Endometrial microvascular endothelial cells (primary cell): Measurements from ENCODE around the gene EXOG. TPM values are rescaled to one million over a fixed set of nuclear protein-coding genes. Genes with fewer than 3 reads are reported as not detected.

ENCODE experiments used
- in situ Hi-C: cut with HindIII; loops from 2 replicates; pipeline ENCODE4 v1.10.0; 2017; ENCODE audit warnings: low sequenced_read_pairs, low pct_unique_long_range_greater_than_20kb; ENCODE audit errors: inconsistent ontology term
- total RNA-seq: library from RNA; depleted of rRNA; stranded (reverse); fragments of >200 nt; gene quantifications from one replicate; pipeline ENCODE4 v1.2.3, GENCODE V29; 2015; ENCODE audit errors: inconsistent ontology term

Gene EXOG
- total RNA-seq, 1 donor from 2014 or later, result 14.7 TPM

- in situ Hi-C loops, result no loop called here
These were observed 24.8 kb upstream of the EXOG start for GRCh38 chr3:38471260-38471857.

GRCh38 chr3:38472342-38472741 is 23.8 kb upstream of the EXOG start:
- in situ Hi-C loops, result no loop called here

GRCh38 chr3:38473229-38473628 is 22.9 kb upstream of the EXOG start:
- in situ Hi-C loops, result no loop called here

GRCh38 chr3:38474928-38475605 is 21.1 kb upstream of the EXOG start:
- in situ Hi-C loops, result no loop called here

GRCh38 chr3:38475716-38476115 is 20.4 kb upstream of the EXOG start:
- in situ Hi-C loops, result no loop called here

- in situ Hi-C loops, result no loop called here
These were observed 19.9 kb upstream of the EXOG start for GRCh38 chr3:38476157-38476756.

- in situ Hi-C loops, result no loop called here
These were observed 18.9 kb upstream of the EXOG start for GRCh38 chr3:38477057-38477820.

GRCh38 chr3:38477839-38478450 is 18.2 kb upstream of the EXOG start:
- in situ Hi-C loops, result no loop called here

- in situ Hi-C loops, result no loop called here
These were observed 17.2 kb upstream of the EXOG start for GRCh38 chr3:38478901-38479300.

GRCh38 chr3:38479431-38480092 is 16.6 kb upstream of the EXOG start:
- in situ Hi-C loops, result no loop called here

- in situ Hi-C loops, result no loop called here
These were observed 16.1 kb upstream of the EXOG start for GRCh38 chr3:38480093-38480445.

GRCh38 chr3:38480930-38481329 is 15.2 kb upstream of the EXOG start:
- in situ Hi-C loops, result no loop called here

GRCh38 chr3:38482951-38483350 is 13.2 kb upstream of the EXOG start:
- in situ Hi-C loops, result no loop called here

GRCh38 chr3:38487323-38487722 is 8.8 kb upstream of the EXOG start:
- in situ Hi-C loops, result no loop called here

- in situ Hi-C loops, result no loop called here
These were observed 7.2 kb upstream of the EXOG start for GRCh38 chr3:38488949-38489348.

- in situ Hi-C loops, result no loop called here
These were observed 6.4 kb upstream of the EXOG start for GRCh38 chr3:38489766-38490165.

- in situ Hi-C loops, result no loop called here
These were observed 5.7 kb upstream of the EXOG start for GRCh38 chr3:38490281-38491030.

- in situ Hi-C loops, result no loop called here
These were observed 4.9 kb upstream of the EXOG start for GRCh38 chr3:38491215-38491614.
